Keratinocyte (primary cell): ENCODE data around the gene ACYP1. TPM values are rescaled to one million over a fixed set of nuclear protein-coding genes. Genes with fewer than 3 reads are reported as not detected.
A peak's percentile ranks its signal among the peaks of the same experiment; 100 is the strongest.
"Not testable (repeated sequence)": the region's sequence is repeated elsewhere in the genome, so short reads cannot be mapped to it uniquely, and the experiment has no call there.

ENCODE experiments used
- DNase-seq: peaks from one replicate; pipeline ENCODE4 v3.0.0-alpha.2; 2011; ENCODE audit warnings: low read depth, missing footprints, low spot score
- FAIRE-seq: peaks from 2 replicates; lab custom pipeline; 2011; peaks lifted over from hg19 to GRCh38; lab: Jason Lieb, UNC
- H2AFZ ChIP-seq: 2 replicates; pipeline ENCODE4 v1.6.0; 2012; ENCODE audit warnings: low read length, control low read depth, inconsistent platforms; ENCODE audit not compliant: control insufficient read depth
- H3K27ac ChIP-seq: 2 replicates; pipeline ENCODE4 v1.5.1; 2011; ENCODE audit warnings: low read length; ENCODE audit not compliant: control insufficient read depth, insufficient read depth
- H3K27me3 ChIP-seq: 3 replicates; pipeline ENCODE4 v1.6.0; 2011; ENCODE audit warnings: low read length; ENCODE audit not compliant: control insufficient read depth, insufficient read depth; ENCODE audit errors: extremely low read depth
- H3K36me3 ChIP-seq, 2 experiments: 2 replicates in 1 of 2; 3 replicates in 1 of 2; pipeline ENCODE4 v1.5.1; 2011; ENCODE audit warnings: low read length in 2 of 2, mild to moderate bottlenecking in 1 of 2; ENCODE audit not compliant: control insufficient read depth in 2 of 2, insufficient read depth in 2 of 2; ENCODE audit errors: extremely low read depth in 1 of 2
- H3K4me1 ChIP-seq: 3 replicates; pipeline ENCODE4 v1.5.1; 2011; ENCODE audit warnings: low read length; ENCODE audit not compliant: control insufficient read depth, insufficient read depth; ENCODE audit errors: extremely low read depth
- H3K4me2 ChIP-seq: 3 replicates; pipeline ENCODE4 v1.6.0; 2011; ENCODE audit warnings: low read depth, low read length; ENCODE audit not compliant: control insufficient read depth, insufficient read depth; ENCODE audit errors: extremely low read depth
- H3K4me3 ChIP-seq, 3 experiments: fragments of 200-600 bp in 1 of 3; sonication (generic) in 1 of 3; 2 replicates in 2 of 3; 3 replicates in 1 of 3; pipeline ENCODE4 v1.5.1; 2011 to 2016; ENCODE audit warnings: low read length in 3 of 3, mild to moderate bottlenecking in 3 of 3, control low read depth in 2 of 3, inconsistent platforms in 1 of 3, low read depth in 1 of 3, mixed read lengths in 1 of 3, mixed run types in 1 of 3, moderate library complexity in 1 of 3; ENCODE audit not compliant: control insufficient read depth in 2 of 3, insufficient read depth in 2 of 3; ENCODE audit errors: extremely low read depth in 1 of 3
- H3K79me2 ChIP-seq: 2 replicates; pipeline ENCODE4 v1.6.0; 2012; ENCODE audit warnings: low read length; ENCODE audit not compliant: control insufficient read depth, insufficient read depth
- H3K9ac ChIP-seq: 3 replicates; pipeline ENCODE4 v1.6.0; 2011; ENCODE audit warnings: low read length; ENCODE audit not compliant: control insufficient read depth, insufficient read depth; ENCODE audit errors: extremely low read depth
- H3K9me1 ChIP-seq: 3 replicates; pipeline ENCODE4 v1.6.0; 2011; ENCODE audit warnings: low read length; ENCODE audit not compliant: control insufficient read depth, insufficient read depth; ENCODE audit errors: extremely low read depth
- H3K9me3 ChIP-seq: 2 replicates; pipeline ENCODE4 v1.5.1; 2012; ENCODE audit warnings: low read depth, low read length; ENCODE audit not compliant: control insufficient read depth
- H4K20me1 ChIP-seq: 3 replicates; pipeline ENCODE4 v1.6.0; 2011; ENCODE audit warnings: low read length; ENCODE audit not compliant: control insufficient read depth, insufficient read depth; ENCODE audit errors: extremely low read depth
- CTCF ChIP-seq, 3 experiments: IDR thresholded peaks in 1 of 3; conservative IDR thresholded peaks in 1 of 3; optimal IDR thresholded peaks in 1 of 3; 2 replicates in 2 of 3; 3 replicates in 1 of 3; pipeline versions ENCODE3 to v1.5.1; 2011; ENCODE audit warnings: low read length in 3 of 3, mild to moderate bottlenecking in 3 of 3, moderate library complexity in 2 of 3, control low read depth in 1 of 3, inconsistent platforms in 1 of 3; ENCODE audit not compliant: insufficient read depth in 2 of 3; ENCODE audit errors: extremely low read depth in 1 of 3
- EZH2 ChIP-seq: IDR thresholded peaks from one replicate; pipeline ENCODE4 v1.6.1; 2012; ENCODE audit warnings: inconsistent platforms, mild to moderate bottlenecking, low read length, moderate library complexity
- dilution Hi-C: fragments of 300-500 bp; cut with MboI; formaldehyde crosslinking; loops from one replicate; pipeline ENCODE4 v1.7.0; 2020; ENCODE audit warnings: low sequenced_read_pairs; ENCODE audit not compliant: extremely low pct_ligation_motif_present
- polyA plus RNA-seq, 5 experiments: library from polyadenylated mRNA; depleted of rRNA in 3 of 5; stranded (reverse) in 3 of 5; stranded (forward) in 1 of 5; unstranded in 1 of 5; fragments of >200 nt; gene quantifications; 1 replicate in 1 of 5; 2 replicates in 3 of 5; 3 replicates in 1 of 5; pipeline versions ENCODE4 v1.2.1 to v1.2.3, GENCODE V29; 2011 to 2012; ENCODE audit warnings: missing spikeins in 2 of 5, low read depth in 1 of 5, low replicate concordance in 1 of 5

The ACYP1 gene
- polyA plus RNA-seq, 1 donor (not counting 4 experiments of a cell fraction or from before 2014, with no cell fraction given) = 32.9 TPM

GRCh38 chr14:75068294-75069120 is 4.7 kb upstream of the ACYP1 start:
- H3K4me3 ChIP-seq = peak overlapping the region; percentile 38 to 80 (median 59)
- no peaks in the 10 kb centered on the region for H3K27me3 ChIP-seq
- H3K4me2 ChIP-seq = peak overlapping the region; percentile 99
- no peaks in the 10 kb centered on the region for H3K9me1 ChIP-seq
- H3K4me1 ChIP-seq = peaks cover 22% of the 10 kb centered on the region
- H3K9me3 ChIP-seq = no peaks in the 10 kb centered on the region
- no peaks in the 10 kb centered on the region for H4K20me1 ChIP-seq
- H3K9ac ChIP-seq = peak overlapping the region; percentile 81
- dilution Hi-C loops = no loop called here
- H3K79me2 ChIP-seq = no peaks in the 10 kb centered on the region
- TF ChIP-seq CTCF (optimal IDR thresholded peaks at IDR 0.05 in 1 of 3, IDR thresholded peaks at IDR 0.05 in 1 of 3, conservative IDR thresholded peaks at IDR 0.05 in 1 of 3; ENCODE audit: extremely low read depth in 1 of 3, insufficient read depth in 2 of 3, low read length in 3 of 3) = no peak
- no peak for TF ChIP-seq EZH2
- FAIRE-seq = no peak
- no peak for DNase-seq
- H3K36me3 ChIP-seq = no peaks in the 10 kb centered on the region
- H3K27ac ChIP-seq = peak overlapping the region; percentile 80
- H2AFZ ChIP-seq = peak overlapping the region; percentile 84

- H3K4me2 ChIP-seq, H2AFZ ChIP-seq, H3K9me3 ChIP-seq, FAIRE-seq, H3K79me2 ChIP-seq, H3K27me3 ChIP-seq, DNase-seq, H3K4me3 ChIP-seq, H3K9ac ChIP-seq, dilution Hi-C loops, H4K20me1 ChIP-seq, H3K9me1 ChIP-seq, H3K36me3 ChIP-seq, H3K27ac ChIP-seq: not testable (repeated sequence)
- H3K4me1 ChIP-seq = peaks cover 29% of the 10 kb centered on the region
Measured at GRCh38 chr14:75067765-75068164, 3.9 kb upstream of the ACYP1 start.
